COLO829 (cell line): ENCODE data around the gene PCK1.
"Not testable (repeated sequence)": the region's sequence is repeated elsewhere in the genome, so short reads cannot be mapped to it uniquely, and the experiment has no call there.

Source experiments
- DNase-seq: peaks from one replicate; pipeline ENCODE4 v3.0.0; 2012; ENCODE audit warnings: low spot score

The PCK1 gene

DNA sequence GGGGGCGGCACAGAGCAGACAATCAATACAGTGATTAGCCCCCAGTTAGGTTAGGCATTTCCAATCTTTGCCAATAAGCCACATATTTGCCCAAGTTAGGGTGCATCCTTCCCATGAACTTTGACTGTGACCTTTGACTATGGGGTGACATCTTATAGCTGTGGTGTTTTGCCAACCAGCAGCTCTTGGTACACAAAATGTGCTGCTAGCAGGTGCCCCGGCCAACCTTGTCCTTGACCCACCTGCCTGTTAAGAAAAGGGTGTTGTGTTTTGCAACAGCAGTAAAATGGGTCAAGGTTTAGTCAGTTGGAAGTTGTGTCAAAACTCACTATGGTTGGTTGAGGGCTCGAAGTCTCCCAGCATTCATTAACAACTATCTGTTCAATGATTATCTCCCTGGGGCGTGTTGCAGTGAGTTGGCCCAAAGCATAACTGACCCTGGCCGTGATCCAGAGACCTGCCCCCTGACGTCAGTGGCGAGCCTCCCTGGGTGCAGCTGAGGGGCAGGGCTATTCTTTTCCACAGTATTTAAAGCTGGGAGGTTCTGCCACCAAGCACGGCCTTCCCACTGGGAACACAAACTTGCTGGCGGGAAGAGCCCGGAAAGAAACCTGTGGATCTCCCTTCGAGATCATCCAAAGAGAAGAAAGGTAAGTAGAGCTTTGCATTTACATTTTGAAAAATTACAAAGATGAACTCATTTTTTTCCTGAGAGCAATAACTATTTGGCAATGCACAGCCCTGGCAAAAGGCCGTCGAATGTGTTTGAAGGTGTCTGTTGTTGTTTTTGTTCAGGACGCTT is at the start of gene PCK1:
Gene PCK1, plus strand, starts transcription at position 557 of the 802 bp plus-strand sequence. CDS start 302 bp downstream, outside the sequence.
- DNase-seq: no peak

DNA sequence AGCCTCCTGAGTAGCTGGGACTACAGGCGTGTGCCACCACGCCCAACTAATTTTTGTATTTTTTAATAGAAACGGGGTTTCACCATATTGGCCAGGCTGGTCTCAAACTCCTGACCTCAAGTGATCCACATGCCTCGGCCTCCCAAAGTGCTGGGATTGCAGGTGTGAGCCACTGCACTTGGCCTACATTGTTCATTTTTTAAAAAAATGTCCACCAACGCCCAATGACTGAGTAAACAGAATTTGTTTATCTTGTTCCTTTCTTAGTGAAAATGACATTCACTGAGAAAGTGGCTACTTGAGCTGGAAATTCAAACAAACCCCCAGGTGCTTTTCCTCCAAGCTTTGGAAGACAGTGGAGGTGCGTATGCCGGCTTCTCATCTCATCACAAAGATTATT is 49.2 kb upstream of the PCK1 start:
- not testable (repeated sequence) for DNase-seq

DNA sequence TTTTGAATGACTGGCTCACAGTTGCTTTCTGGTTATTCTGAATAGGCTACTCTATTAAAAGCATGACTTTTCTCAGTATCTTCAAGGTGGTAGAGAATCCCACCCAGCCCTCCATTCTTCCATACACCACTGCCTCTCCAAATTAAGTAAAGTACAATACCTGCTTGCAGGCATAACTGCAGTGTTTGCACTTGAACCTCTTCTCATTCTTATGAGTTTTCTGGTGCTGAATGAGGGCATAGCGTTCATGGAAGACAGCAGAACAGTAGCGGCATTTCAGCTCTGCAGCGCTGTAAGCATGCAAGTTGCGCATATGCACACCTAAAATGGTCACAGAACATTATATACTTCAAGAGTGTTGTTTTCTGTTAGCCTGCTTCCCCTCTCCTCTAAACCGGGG is 48.5 kb upstream of the PCK1 start:
- DNase-seq: no peak

DNA sequence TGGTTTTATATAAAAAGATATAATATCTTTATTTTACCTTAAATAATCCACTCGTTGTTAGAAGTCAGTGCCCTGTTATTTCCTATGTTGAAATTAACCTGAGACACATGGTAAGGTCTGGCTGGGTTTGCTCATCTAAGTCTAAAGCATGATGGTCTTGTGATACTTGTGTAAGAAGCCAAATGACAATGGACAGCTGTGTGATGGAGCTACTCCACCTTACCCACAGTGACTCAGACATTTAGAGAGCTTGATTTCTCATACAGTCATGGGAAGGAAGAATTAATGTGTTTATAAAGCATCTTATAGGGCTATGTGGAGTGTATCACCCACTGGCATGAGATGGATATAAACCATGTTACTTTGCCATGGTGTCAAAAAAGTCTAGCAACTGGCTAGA is 47.7 kb upstream of the PCK1 start:
- DNase-seq: peak; percentile 90

DNA sequence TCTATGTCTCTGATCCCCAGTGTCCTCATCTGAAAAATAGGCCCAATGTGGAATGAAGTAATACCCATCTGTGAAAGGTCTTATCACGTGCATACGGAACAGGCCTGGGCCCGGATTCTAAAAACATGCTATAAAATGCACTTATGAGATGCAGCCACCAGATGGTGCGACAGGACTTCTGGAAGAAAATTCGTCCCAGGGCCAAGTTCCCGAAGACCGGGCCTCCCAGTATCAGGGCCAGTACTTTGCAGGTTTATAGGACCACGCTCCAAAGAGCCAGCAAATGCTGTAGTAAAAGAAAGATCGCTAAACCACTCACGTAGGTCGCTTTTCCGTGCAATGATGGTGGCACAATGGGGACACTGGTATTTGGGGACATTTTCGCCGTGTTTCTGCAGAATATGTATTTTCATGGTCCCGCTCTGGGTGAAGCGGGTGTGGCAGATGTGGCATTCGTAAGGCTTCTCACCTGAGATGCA is 46.6 kb upstream of the PCK1 start:
- DNase-seq: peak; percentile 77

DNA sequence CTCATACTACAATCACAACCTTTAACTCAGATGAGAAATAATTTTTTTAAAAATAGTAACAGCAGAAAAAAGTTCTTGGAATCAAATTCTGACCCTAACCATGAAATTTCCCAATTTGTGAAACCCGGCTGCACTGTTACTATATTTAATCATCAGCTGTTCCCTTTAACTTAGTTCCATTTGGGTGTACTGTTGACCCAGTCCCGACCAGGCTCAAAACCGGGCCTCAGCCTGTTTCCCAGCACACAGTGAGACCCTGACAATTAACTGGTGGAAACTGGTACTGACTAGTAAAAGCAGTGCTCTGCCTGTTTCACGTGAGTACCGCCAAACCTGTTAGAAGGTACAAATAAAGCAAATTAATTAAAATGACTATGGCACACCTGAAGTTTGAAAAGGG is 43.0 kb upstream of the PCK1 start:
- DNase-seq: no peak

DNA sequence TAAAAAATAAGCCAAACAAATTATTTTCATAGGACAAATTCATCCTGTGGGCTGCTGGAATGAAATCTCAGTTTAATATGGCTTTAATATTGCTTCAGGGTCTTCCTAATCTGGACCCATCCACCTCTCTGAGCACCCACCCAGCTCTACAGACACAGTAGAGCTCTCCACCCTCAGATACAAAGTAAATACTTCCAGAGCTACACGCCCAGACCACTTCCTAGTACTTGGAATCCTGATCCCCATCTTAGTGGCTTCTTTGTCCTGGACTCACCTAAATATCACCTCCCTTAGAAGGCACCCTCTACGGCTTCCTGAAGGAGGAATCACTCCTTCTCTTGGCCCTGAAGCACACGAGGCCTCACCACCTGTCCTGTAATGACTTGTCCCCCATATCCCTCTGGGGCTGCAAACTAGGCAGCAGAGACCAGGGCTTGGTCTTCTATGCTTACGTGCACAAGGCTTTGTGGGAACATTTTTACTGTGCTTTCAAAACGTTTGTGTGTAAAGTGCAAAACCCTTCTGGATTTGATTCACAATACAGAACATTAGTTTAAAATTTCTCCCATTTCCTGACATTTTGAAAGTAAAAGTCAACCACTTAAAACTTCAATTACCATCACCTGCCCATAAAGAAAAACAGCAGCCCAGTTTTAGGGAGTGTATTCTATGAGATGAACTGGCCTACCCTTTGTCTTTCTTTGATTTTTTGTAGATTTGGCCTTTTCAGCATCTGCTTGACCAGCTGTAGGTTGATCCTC is 38.4 kb upstream of the PCK1 start:
- no peak for DNase-seq

DNA sequence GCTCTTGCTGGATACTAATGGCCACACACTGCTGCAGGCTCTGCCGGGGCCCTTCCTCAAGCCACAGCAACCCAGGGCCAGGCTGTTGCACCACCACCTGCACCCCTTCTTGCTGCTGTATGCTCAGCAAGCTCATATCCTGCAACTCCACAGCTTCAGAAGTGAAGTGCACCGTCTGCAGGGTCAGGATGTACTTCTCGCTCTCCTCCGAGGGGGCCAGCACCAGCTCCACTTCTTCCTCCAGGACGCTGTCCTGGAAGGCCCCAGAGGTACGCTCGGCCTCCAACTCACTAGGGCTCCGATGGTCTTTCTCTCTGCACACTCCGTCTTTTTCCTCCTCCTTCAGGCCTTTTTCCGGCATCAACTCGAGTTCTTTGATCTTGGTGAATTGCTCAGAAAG is 37.1 kb upstream of the PCK1 start:
- DNase-seq: no peak

DNA sequence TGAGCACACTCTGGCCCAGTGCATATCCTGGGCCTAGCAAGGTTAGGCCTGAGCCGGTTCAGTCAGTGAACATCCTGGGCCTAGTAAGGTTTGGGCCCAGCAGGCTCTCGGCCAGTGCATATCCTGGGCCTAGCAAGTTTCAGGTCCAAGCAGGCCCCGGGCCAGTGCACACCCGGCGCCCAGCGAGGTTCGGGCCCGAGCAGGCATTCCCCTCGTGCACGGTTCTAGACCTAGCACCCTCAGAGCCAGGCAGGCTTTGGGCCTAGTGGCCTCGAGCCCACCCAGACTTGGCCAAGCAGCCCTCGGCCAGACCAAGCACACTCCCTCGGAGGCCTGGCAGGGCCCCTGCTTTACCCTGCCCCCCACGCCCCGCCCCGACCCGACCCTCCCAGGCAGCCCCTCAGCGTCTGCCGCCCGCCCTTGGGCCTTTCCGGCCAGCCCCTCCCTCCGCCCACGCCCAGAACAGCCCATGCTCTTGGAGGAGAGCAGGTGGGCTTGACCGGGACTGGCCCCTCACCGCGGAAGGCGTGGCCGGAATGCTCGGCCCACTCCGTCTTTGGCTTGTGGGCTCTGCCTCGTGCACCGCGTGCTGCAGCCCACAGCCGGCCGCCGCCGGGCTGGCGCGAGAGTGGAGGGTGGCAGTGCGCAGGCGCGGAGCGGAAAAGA is 36.3 kb upstream of the PCK1 start, which contains the start of gene CTCFL:
Gene CTCFL, minus strand, starts transcription at position 630 of the 666 bp plus-strand sequence. CDS start 935 bp downstream, outside the sequence.
- no peak for DNase-seq

DNA sequence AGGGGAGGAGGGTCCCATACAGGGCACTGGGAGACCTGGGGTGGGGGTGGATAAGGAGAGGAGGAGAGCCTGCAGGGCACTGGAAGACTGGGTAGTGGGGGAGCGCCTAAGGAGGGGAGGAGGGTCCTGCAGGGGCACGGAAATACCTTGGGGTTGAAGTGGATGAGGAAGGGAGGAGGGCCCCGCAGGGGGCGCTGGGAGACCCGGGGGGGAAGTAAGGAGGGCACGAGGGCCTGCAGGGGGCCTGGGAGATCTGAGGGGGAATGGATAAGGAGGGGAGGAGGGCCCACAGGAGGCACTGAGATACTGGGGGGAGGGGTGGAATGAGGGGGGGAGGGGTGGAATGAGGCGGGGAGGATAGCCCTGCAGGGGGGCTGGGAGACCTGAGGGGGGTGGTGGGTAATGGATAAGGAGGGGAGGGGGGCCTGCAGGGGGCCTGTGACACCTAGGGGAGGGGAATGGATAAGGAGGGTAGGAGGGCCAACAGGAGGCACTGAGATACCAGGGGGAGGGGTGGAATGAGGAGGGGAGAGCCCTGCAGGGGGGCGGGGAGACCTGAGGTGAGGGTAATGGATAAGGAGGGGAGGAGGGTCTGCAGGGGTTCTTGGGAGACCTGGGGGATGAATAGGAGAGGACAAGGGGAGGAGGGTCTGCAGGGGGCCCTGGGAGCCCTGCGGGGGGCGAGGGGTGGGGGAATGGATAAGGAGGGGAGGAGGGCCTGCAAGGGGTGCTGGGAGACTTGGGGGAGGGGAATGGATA is 35.4 kb upstream of the PCK1 start:
- no peak for DNase-seq

DNA sequence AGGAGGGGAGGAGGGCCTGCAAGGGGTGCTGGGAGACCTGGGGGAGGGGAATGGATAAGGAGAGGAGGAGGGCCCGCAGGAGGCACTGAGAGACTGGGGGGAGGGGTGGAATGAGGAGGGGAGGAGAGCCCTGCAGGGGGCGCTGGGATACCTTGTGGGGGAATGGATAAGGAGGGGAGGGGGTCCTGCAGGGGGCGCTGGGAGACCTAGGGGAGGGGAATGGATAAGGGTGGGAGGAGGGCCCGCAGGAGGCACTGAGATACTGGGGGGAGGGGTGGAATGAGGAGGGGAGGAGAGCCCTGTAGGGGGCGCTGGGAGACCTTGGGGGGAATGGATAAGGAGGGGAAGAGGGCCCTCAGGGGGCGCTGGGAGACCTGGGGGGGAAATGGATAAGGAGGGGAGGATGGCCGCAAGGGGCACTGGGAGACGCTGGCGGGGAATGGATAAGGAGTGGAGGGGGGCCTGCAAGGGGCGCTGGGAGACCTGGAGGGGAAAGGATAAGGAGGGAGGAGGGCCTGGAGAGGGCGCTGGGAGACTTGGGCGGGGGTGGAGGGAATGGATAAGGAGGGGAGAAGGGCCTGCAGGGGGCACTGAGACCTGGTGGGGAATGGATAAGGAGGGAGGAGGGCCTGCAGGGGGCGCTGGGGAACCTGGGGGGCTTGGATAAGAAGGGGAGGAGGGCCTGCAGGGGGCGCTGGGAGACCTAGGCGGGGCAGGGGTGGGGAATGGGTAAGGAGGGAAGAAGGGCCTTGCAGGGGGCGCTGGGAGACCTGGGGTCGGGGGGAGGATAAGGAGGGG is 34.6 kb upstream of the PCK1 start:
- no peak for DNase-seq

DNA sequence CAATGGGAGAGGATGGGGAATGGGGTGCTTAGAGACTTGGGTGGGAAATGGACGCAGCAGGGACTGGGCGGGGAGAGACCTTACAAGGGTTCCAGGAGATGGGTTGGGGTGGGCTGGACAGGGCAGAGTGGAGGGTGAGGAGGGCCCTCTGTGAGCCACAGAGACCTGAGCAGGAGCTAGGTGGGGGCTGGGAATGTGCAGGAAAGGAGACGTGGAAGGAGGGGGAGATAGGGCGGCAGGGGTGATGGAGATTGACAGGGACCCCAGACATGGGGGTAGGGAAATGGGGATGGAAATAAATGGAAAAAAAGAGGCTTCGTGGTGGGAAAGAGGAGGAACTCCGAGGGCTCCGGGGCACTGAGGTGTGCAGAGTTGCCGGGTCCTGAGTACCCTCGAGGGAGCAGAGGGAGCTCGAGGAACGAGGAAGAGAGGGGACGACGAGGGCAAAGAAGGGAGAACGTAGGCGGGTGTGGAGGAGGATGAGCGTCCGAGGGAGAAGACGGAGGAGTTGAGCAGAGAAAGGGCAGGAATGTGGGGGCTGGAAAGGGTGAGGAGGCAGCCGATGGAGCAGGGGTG is 33.9 kb upstream of the PCK1 start:
- DNase-seq: no peak

DNA sequence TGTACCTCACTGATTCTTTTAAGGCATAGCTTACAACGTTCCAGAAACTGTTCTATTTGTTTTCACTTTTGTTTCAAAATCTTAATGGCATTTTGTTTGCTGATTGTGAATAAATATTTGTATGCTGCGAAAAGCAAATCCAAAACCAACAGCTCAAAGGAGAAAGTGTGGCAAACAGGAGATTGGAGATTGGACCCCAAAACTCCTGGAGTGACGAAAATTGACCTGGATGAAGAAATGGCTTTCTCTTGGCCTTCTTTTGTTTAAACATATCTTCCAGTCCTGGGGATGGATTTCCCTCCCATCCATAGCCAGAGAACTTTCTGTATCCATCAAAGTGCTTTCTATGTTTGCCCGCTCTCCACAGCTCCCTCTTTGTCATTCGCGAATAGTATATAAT is 33.2 kb upstream of the PCK1 start:
- no peak for DNase-seq

DNA sequence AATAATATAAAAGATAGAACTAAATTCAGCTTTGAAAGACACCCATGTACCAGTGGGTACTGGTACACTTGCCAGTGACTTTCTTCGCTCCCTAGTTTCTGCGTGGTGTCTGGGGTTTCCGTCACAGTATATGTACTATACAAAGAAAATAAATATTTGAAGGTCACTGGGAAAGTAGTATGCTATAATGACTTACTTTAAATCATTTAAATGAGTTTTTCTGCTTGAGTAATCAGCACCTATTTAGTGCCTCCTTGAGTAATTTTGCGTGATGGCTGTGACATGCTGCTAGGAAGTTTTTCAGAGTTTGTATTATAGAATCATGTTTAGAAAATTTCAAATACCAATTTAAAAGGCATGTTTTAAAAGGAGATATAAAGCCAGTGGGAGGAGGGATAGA is 32.8 kb upstream of the PCK1 start:
- DNase-seq: no peak

DNA sequence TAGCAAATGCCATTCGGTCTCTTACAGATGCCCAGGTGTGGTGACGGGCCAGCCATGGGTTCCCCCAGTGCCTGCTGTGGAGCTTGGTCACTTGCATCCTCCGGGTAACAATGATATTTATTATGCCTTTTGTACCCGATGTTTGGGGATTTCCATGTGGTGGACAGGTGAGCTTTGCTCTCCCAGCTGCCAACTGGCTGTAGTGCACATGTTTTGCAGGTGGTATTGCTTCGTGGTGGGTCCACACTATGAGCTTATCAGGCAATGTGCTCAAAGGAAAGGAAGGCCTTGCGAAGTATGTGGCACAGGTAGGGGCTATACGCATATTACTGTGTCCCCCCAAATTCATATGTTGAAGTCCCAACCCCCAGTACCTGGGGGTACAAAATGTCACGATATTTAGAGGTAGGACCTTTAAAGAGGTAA is 31.7 kb upstream of the PCK1 start:
- DNase-seq: no peak

DNA sequence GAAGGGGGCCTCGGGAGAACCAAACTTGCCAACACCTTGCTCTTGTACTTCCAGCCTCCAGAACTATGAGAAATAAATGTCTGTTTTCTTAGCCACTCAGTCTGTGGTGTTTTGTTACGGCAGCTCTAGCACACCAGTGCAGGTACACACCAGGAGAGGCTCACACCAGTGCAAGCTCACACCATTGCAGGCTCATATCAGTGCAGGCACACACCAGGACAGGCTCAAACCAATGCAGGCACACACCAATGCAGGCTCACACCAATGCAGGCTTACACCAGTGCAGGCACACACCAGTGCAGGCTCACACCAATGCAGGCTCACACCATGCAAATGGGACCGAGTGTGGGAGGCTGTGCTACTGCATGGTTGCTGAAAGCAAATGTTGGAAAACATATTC is 31.1 kb upstream of the PCK1 start:
- DNase-seq: no peak

DNA sequence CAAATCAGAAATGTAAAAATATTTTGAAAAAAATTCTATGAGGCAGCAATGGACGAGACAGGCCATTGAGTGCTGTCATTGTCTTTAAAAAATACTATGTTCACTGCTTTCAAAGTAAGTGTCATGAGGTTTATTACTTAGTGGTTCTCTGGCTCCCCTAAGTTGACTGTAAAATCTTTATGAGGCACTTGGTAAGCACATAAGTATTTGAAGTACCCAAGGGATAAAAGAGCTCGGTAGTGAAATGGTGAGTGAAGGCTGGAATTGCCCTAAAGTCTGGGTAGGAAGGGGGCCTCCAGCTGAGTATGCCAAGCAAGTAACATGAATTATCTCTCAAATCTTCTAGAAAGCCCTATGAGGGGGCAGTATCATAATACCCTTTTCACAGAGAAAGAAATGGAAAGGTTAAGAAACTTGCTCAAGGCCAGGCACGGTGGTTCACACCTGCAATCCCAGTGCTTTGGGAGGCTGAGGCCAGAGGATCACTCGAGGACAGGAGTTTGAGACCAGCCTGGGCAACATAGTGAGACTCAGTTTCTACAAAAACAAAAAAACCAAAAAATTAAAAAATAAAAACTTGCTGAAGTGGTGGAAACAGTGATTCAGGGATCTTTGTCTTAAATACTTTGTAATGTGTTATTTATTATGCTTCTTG is 30.5 kb upstream of the PCK1 start:
- no peak for DNase-seq

DNA sequence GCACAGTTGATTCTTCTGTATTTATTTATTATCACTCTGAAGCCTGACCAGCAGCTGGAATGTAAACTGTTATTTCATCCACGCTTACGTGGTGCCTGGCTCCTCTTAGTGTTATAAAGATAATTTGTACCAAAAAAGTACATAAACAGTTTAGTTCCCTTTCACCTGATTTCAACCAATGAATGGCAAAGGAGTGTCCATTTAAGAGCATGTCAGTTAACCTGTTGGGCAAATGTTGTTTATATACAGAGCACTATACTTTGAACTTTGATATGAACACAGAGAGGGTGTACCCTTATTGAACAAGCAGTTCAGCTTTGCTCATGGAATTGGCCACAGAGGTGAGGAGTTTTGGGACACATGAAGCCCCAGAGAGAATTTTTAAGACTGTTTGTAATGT is 28.8 kb upstream of the PCK1 start:
- no peak for DNase-seq

DNA sequence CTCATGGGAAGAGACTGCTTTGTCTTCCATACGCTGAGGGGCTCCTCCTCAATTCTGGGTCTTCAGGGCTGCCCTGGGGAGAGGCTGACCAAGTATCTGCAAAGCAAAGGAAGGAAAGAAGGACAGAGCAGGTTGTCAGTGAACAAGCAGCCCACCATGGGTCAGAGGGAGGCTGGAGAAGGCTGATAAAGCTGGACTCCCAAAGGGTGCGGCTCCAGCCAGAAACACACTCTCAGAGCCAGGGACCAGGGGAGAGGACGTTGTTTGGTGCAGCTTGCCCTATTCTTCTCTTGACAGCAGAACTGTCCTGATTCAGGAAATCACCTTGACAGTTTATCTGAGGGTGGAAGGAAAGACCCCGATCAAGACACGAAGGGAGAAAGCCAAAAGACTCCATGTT is 25.6 kb upstream of the PCK1 start:
- DNase-seq: no peak

DNA sequence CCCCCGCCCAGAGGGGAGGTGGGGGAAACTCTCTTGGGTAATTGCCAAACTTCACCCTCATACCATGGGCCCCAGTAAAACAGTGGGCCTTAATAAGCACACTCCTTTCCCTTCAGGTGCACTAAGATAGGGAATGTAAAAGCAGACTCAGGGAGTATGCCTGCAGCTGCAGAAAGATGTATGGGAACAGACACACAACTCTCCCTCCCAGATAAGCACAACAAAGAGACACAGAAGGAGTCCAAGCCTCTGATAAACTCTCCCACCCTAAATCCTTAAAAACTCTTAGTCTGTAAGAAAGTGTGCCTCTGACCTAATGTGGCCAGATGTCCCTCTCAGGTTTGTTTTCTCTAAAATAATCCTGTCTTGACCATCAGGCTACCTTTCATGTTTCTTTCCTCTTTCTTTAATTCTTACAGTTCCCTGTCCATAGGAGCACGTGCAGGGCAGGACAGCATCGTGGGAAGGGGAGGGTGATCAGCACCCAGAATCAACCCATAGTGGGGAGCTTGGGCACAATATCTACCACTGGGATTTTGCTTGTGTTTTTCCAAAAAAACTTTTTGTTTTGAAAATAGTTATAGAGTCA is 24.7 kb upstream of the PCK1 start:
- no peak for DNase-seq
